GM18499 (cell line): Measurements from ENCODE around the gene NTNG1.
A peak's percentile ranks its signal among the peaks of the same experiment; 100 is the strongest.

Experiments
- ATAC-seq: cut with Tn5 transposase; IDR thresholded peaks from one replicate; pipeline ENCODE4 v1.9.1; 2021; ENCODE audit warnings: moderate number of reproducible peaks; ENCODE audit not compliant: insufficient read depth, unreplicated experiment

NTNG1 gene

GRCh38 chr1:107439567-107439966 is 298.7 kb downstream of the NTNG1 start:
- no peak for ATAC-seq

GRCh38 chr1:107442551-107442950 is 301.7 kb downstream of the NTNG1 start:
- ATAC-seq: no peak

GRCh38 chr1:107443027-107443426 is 302.2 kb downstream of the NTNG1 start:
- ATAC-seq: no peak

GRCh38 chr1:107443860-107444259 is 303.0 kb downstream of the NTNG1 start:
- ATAC-seq: no peak

- ATAC-seq: no peak
These were observed 303.5 kb downstream of the NTNG1 start for GRCh38 chr1:107444302-107444701.

GRCh38 chr1:107449326-107449725 is 308.5 kb downstream of the NTNG1 start:
- no peak for ATAC-seq

GRCh38 chr1:107450899-107451664 is 310.2 kb downstream of the NTNG1 start:
- peak; percentile 81 for ATAC-seq

GRCh38 chr1:107451715-107452114 is 310.9 kb downstream of the NTNG1 start:
- ATAC-seq: peak; percentile 27

GRCh38 chr1:107454791-107455190 is 314.0 kb downstream of the NTNG1 start:
- ATAC-seq: no peak

GRCh38 chr1:107457989-107458388 is 317.1 kb downstream of the NTNG1 start:
- no peak for ATAC-seq

- peak; percentile 67 for ATAC-seq
These were observed 318.5 kb downstream of the NTNG1 start for GRCh38 chr1:107459204-107459904.

- peak; percentile 63 for ATAC-seq
These were observed 319.2 kb downstream of the NTNG1 start for GRCh38 chr1:107460035-107460434.

- ATAC-seq: no peak
These were observed 324.0 kb downstream of the NTNG1 start for GRCh38 chr1:107464827-107465226.

- ATAC-seq: no peak
These were observed 326.4 kb downstream of the NTNG1 start for GRCh38 chr1:107467286-107467685.

- no peak for ATAC-seq
These were observed 327.0 kb downstream of the NTNG1 start for GRCh38 chr1:107467811-107468210.

- no peak for ATAC-seq
These were observed 332.2 kb downstream of the NTNG1 start for GRCh38 chr1:107473065-107473464.

GRCh38 chr1:107474877-107475612 is 334.2 kb downstream of the NTNG1 start:
- peak; percentile 77 for ATAC-seq

GRCh38 chr1:107477233-107477632 is 336.4 kb downstream of the NTNG1 start:
- no peak for ATAC-seq

GRCh38 chr1:107479865-107480350 is 339.1 kb downstream of the NTNG1 start:
- no peak for ATAC-seq

GRCh38 chr1:107480548-107481415 is 339.9 kb downstream of the NTNG1 start:
- no peak for ATAC-seq
